Fibroblast of lung (primary cell): ENCODE measurements around the gene EFEMP1. TPM values are rescaled to one million over a fixed set of nuclear protein-coding genes. Genes with fewer than 3 reads are reported as not detected.
A peak's percentile ranks its signal among the peaks of the same experiment; 100 is the strongest.

Experiments used
- DNase-seq, 2 donors: peaks; one replicate each; pipeline versions ENCODE4 v3.0.0 to v3.0.0-alpha.2; 2010; ENCODE audit warnings: low read depth in 2 of 2
- H2AFZ ChIP-seq: 2 replicates; pipeline ENCODE4 v1.5.1; 2012; ENCODE audit warnings: low read length, control low read depth, inconsistent platforms
- H3K27ac ChIP-seq: 2 replicates; pipeline ENCODE4 v1.5.1; 2011; ENCODE audit warnings: low read length, control low read depth; ENCODE audit not compliant: insufficient read depth
- H3K27me3 ChIP-seq: 2 replicates; pipeline ENCODE4 v1.5.1; 2011; ENCODE audit warnings: mild to moderate bottlenecking, low read length; ENCODE audit not compliant: control insufficient read depth, insufficient read depth
- H3K36me3 ChIP-seq: 2 replicates; pipeline ENCODE4 v1.5.1; 2011; ENCODE audit warnings: low read length; ENCODE audit not compliant: control insufficient read depth, insufficient read depth
- H3K4me1 ChIP-seq: 2 replicates; pipeline ENCODE4 v1.5.1; 2011; ENCODE audit warnings: low read length; ENCODE audit not compliant: control insufficient read depth, insufficient read depth; ENCODE audit errors: extremely low read depth
- H3K4me2 ChIP-seq: 2 replicates; pipeline ENCODE4 v1.5.1; 2011; ENCODE audit warnings: low read length, control low read depth; ENCODE audit not compliant: insufficient read depth; ENCODE audit errors: extremely low read depth
- H3K4me3 ChIP-seq, 4 experiments: fragments of 200-600 bp in 1 of 4; sonication (generic) in 1 of 4; replicated peaks in 1 of 4; 2 replicates each; pipeline ENCODE4 v1.5.1; 2011 to 2016; ENCODE audit warnings: low read length in 4 of 4, low read depth in 3 of 4, mild to moderate bottlenecking in 3 of 4, control low read depth in 2 of 4, inconsistent platforms in 1 of 4, mixed read lengths in 1 of 4; ENCODE audit not compliant: insufficient read depth in 1 of 4; ENCODE audit errors: control extremely low read depth in 1 of 4
- H3K79me2 ChIP-seq: 2 replicates; pipeline ENCODE4 v1.5.1; 2012; ENCODE audit warnings: mild to moderate bottlenecking, low read length, inconsistent platforms; ENCODE audit not compliant: control insufficient read depth, insufficient read depth
- H3K9ac ChIP-seq: 2 replicates; pipeline ENCODE4 v1.5.1; 2011; ENCODE audit warnings: mild to moderate bottlenecking, low read length, control low read depth; ENCODE audit not compliant: insufficient read depth
- H3K9me3 ChIP-seq: 2 replicates; pipeline ENCODE4 v1.5.1; 2012; ENCODE audit warnings: low read depth, low read length; ENCODE audit not compliant: control insufficient read depth, insufficient read depth
- H4K20me1 ChIP-seq: 2 replicates; pipeline ENCODE4 v1.5.1; 2011; ENCODE audit warnings: low read length; ENCODE audit not compliant: control insufficient read depth, insufficient read depth; ENCODE audit errors: extremely low read depth
- CTCF ChIP-seq, 2 donors: IDR thresholded peaks in 1 of 2; conservative IDR thresholded peaks in 1 of 2; 1 replicate in 1 of 2; 2 replicates in 1 of 2; pipeline ENCODE4 v1.5.1; 2011 to 2012; ENCODE audit warnings: low read length in 2 of 2, control low read depth in 1 of 2, inconsistent platforms in 1 of 2, low read depth in 1 of 2, mild to moderate bottlenecking in 1 of 2
- EZH2 ChIP-seq: IDR thresholded peaks from 2 replicates; pipeline ENCODE4 v1.5.1; 2012; ENCODE audit warnings: low read length, control low read depth, mild to moderate bottlenecking; ENCODE audit errors: missing control alignments
- polyA plus RNA-seq, 2 donors: library from polyadenylated mRNA; depleted of rRNA in 1 of 2; stranded (reverse) in 1 of 2; unstranded in 1 of 2; fragments of >200 nt; gene quantifications; 2 replicates each; pipeline ENCODE4 v1.2.1, GENCODE V29; 2011 to 2012; ENCODE audit warnings: missing spikeins in 1 of 2
- total RNA-seq: library from RNA; depleted of rRNA; stranded (reverse); fragments of >200 nt; gene quantifications from 2 replicates; pipeline ENCODE4 v1.2.1, GENCODE V29; 2014

Gene EFEMP1
- total and polyA plus RNA-seq, 2 donors (not counting 1 experiment from before 2014, with no cell fraction given) = 467 to 724 TPM

GRCh38 chr2:55962915-55963314, 39.3 kb upstream of the EFEMP1 start:
- Histone ChIP-seq H3K4me2 (no peak overlapping the region), H3K79me2 (no peaks in the 10 kb centered on the region), H4K20me1 (no peaks in the 10 kb centered on the region), H3K27ac (no peak overlapping the region), H3K4me1 (peaks cover 6% of the 10 kb centered on the region), H3K4me3 (no peak overlapping the region), H3K36me3 (no peaks in the 10 kb centered on the region), H3K27me3 (no peaks in the 10 kb centered on the region), H3K9ac (no peak overlapping the region), H3K9me3 (no peaks in the 10 kb centered on the region), H2AFZ (no peak overlapping the region)
- DNase-seq = peak in 1 of 2 donors; percentile 37
- TF ChIP-seq EZH2 (no peak), CTCF (conservative IDR thresholded peaks at IDR 0.05 in 1 of 2, IDR thresholded peaks at IDR 0.05 in 1 of 2; ENCODE audit: low read depth in 1 of 2, low read length in 2 of 2) (no peak)

- peak; percentile 62 to 82 for DNase-seq
- Histone ChIP-seq H3K27ac (no peak overlapping the region), H2AFZ (no peak overlapping the region), H3K9ac (no peak overlapping the region), H3K79me2 (no peaks in the 10 kb centered on the region), H4K20me1 (no peaks in the 10 kb centered on the region), H3K4me3 (no peak overlapping the region), H3K9me3 (no peaks in the 10 kb centered on the region), H3K27me3 (no peaks in the 10 kb centered on the region), H3K4me2 (no peak overlapping the region), H3K36me3 (no peaks in the 10 kb centered on the region), H3K4me1 (peaks cover 6% of the 10 kb centered on the region)
- TF ChIP-seq EZH2 (no peak), CTCF (conservative IDR thresholded peaks at IDR 0.05 in 1 of 2, IDR thresholded peaks at IDR 0.05 in 1 of 2; ENCODE audit: low read depth in 1 of 2, low read length in 2 of 2) (peak; percentile 65 to 77)
These were observed 37.8 kb upstream of the EFEMP1 start for GRCh38 chr2:55961318-55961911.

- Histone ChIP-seq H3K79me2 (no peaks in the 10 kb centered on the region), H4K20me1 (no peaks in the 10 kb centered on the region), H3K4me3 (no peak overlapping the region), H3K4me2 (no peak overlapping the region), H2AFZ (no peak overlapping the region), H3K9me3 (no peaks in the 10 kb centered on the region), H3K27me3 (no peaks in the 10 kb centered on the region), H3K36me3 (no peaks in the 10 kb centered on the region), H3K27ac (no peak overlapping the region), H3K9ac (no peak overlapping the region), H3K4me1 (peaks cover 6% of the 10 kb centered on the region)
- TF ChIP-seq EZH2 (no peak), CTCF (conservative IDR thresholded peaks at IDR 0.05 in 1 of 2, IDR thresholded peaks at IDR 0.05 in 1 of 2; ENCODE audit: low read depth in 1 of 2, low read length in 2 of 2) (no peak)
- peak in 1 of 2 donors; percentile 76 for DNase-seq
These were observed 35.2 kb upstream of the EFEMP1 start for GRCh38 chr2:55958756-55959155.
